ENCODE data around the gene NAT16. TPM values are rescaled to one million over a fixed set of nuclear protein-coding genes. Genes with fewer than 3 reads are reported as not detected.

NAT16 gene
- total and polyA plus RNA-seq, 12 donors = 0.14 TPM; not detected in 11

- H3K4me3 ChIP-seq = no peak overlapping the region
- H3K27me3 ChIP-seq = peaks cover 20% of the 10 kb centered on the region
- intact Hi-C loops (cut with DNase I) = no loop called here
- WGBS, 4 donors = 37 to 54% (median 51%) methylated on average over 5 of the region's 5 CpGs
- TF ChIP-seq, protein P1, sequence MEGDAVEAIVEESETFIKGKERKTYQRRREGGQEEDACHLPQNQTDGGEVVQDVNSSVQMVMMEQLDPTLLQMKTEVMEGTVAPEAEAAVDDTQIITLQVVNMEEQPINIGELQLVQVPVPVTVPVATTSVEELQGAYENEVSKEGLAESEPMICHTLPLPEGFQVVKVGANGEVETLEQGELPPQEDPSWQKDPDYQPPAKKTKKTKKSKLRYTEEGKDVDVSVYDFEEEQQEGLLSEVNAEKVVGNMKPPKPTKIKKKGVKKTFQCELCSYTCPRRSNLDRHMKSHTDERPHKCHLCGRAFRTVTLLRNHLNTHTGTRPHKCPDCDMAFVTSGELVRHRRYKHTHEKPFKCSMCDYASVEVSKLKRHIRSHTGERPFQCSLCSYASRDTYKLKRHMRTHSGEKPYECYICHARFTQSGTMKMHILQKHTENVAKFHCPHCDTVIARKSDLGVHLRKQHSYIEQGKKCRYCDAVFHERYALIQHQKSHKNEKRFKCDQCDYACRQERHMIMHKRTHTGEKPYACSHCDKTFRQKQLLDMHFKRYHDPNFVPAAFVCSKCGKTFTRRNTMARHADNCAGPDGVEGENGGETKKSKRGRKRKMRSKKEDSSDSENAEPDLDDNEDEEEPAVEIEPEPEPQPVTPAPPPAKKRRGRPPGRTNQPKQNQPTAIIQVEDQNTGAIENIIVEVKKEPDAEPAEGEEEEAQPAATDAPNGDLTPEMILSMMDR (IDR thresholded peaks at IDR 0.05) = no peak
- TF ChIP-seq POLR2A (IDR thresholded peaks at IDR 0.05) = no peak
- H3K4me1 ChIP-seq (replicated peaks in 1 of 2) = no peaks in the 10 kb centered on the region
- DNase-seq = no peak
- H3K9me3 ChIP-seq (replicated peaks in 1 of 3) = no peaks in the 10 kb centered on the region
- H3K27ac ChIP-seq = no peak overlapping the region
- no peaks in the 10 kb centered on the region for H3K36me3 ChIP-seq (replicated peaks in 1 of 2)
These were observed 5.3 kb upstream of the NAT16 start for GRCh38 chr7:101185258-101185839.

- intact Hi-C loops (cut with DNase I) = loop anchor here in 1 of 2 donors (5.0 kb wide), 1 partner anchor 53 kb away; no protein-coding TSS in a partner anchor
- no peak for DNase-seq
- Histone ChIP-seq H3K4me1 (replicated peaks in 1 of 2) (peaks cover 0 to 5% of the 10 kb centered on the region in 2 donors), H3K27ac (no peak overlapping the region), H3K9me3 (replicated peaks in 1 of 3) (no peaks in the 10 kb centered on the region), H3K27me3 (peaks cover 64% of the 10 kb centered on the region), H3K36me3 (replicated peaks in 1 of 2) (no peaks in the 10 kb centered on the region), H3K4me3 (no peak overlapping the region)
- no peak for TF ChIP-seq POLR2A (IDR thresholded peaks at IDR 0.05)
- TF ChIP-seq, protein P1 (IDR thresholded peaks at IDR 0.05) = no peak
- WGBS, 4 donors = 0 to 13% (median 2%) methylated on average over 3 to 27 of the region's 27 CpGs
These were observed 380 bp downstream of the NAT16 start for GRCh38 chr7:101179713-101180112.

GRCh38 chr7:101179117-101179516, 976 bp downstream of the NAT16 start:
- WGBS, 4 donors = 1 to 3% (median 3%) methylated on average over 15 to 20 of the region's 20 CpGs
- TF ChIP-seq, protein P1 (IDR thresholded peaks at IDR 0.05) = no peak
- TF ChIP-seq POLR2A (IDR thresholded peaks at IDR 0.05) = no peak
- intact Hi-C loops (cut with DNase I) = no loop called here

DNA sequence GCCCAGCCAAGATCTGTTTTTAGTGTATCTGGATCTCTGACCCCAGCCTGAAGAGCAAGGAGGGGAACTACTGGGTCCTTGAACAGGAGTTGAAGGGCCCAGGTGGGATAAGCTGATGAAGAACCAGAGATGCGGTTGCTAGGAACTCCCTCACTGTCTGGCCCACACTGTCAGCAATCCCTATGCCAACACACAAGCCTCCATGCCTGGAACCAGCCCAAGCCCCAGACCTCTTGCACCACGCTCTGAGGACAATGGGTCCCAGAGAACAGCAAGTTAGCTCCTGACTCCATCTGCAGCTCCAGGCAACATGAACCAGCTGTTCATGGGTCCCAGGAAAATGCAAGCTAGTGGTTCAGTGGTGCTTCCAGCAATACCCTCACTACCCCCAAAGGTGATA, 2.4 kb downstream of the NAT16 start:
- Histone ChIP-seq H3K27ac (no peak overlapping the region), H3K9me3 (replicated peaks in 1 of 3) (no peaks in the 10 kb centered on the region), H3K4me1 (replicated peaks in 1 of 2) (peaks cover 11 to 17% of the 10 kb centered on the region in 2 donors), H3K36me3 (replicated peaks in 1 of 2) (no peaks in the 10 kb centered on the region), H3K4me3 (no peak overlapping the region), H3K27me3 (peaks cover 79% of the 10 kb centered on the region)
- intact Hi-C loops (cut with DNase I) = no loop called here
- WGBS, 4 donors = 75 to 81% (median 81%) methylated on average over 2 of the region's 2 CpGs; no CpG with 5 or more reads in 1 of the 4 donors
- TF ChIP-seq POLR2A (IDR thresholded peaks at IDR 0.05) = no peak
- TF ChIP-seq, protein P1 (IDR thresholded peaks at IDR 0.05) = no peak
- DNase-seq = no peak

More at GRCh38 chr7:101179117-101179516, 976 bp downstream of the NAT16 start:
- Histone ChIP-seq H3K4me1 (replicated peaks in 1 of 2) (peaks cover 0 to 5% of the 10 kb centered on the region in 2 donors), H3K9me3 (replicated peaks in 1 of 3) (no peaks in the 10 kb centered on the region), H3K36me3 (replicated peaks in 1 of 2) (no peaks in the 10 kb centered on the region), H3K27me3 (peaks cover 66% of the 10 kb centered on the region), H3K4me3 (no peak overlapping the region), H3K27ac (no peak overlapping the region)
- no peak for DNase-seq
